Measurements from ENCODE around the gene COMMD6. TPM values are rescaled to one million over a fixed set of nuclear protein-coding genes. Genes with fewer than 3 reads are reported as not detected.
A peak's percentile ranks its signal among the peaks of the same experiment; 100 is the strongest.

The COMMD6 gene
- polyA plus RNA-seq, 3 donors, result 180 to 401 (median 330) TPM

DNA sequence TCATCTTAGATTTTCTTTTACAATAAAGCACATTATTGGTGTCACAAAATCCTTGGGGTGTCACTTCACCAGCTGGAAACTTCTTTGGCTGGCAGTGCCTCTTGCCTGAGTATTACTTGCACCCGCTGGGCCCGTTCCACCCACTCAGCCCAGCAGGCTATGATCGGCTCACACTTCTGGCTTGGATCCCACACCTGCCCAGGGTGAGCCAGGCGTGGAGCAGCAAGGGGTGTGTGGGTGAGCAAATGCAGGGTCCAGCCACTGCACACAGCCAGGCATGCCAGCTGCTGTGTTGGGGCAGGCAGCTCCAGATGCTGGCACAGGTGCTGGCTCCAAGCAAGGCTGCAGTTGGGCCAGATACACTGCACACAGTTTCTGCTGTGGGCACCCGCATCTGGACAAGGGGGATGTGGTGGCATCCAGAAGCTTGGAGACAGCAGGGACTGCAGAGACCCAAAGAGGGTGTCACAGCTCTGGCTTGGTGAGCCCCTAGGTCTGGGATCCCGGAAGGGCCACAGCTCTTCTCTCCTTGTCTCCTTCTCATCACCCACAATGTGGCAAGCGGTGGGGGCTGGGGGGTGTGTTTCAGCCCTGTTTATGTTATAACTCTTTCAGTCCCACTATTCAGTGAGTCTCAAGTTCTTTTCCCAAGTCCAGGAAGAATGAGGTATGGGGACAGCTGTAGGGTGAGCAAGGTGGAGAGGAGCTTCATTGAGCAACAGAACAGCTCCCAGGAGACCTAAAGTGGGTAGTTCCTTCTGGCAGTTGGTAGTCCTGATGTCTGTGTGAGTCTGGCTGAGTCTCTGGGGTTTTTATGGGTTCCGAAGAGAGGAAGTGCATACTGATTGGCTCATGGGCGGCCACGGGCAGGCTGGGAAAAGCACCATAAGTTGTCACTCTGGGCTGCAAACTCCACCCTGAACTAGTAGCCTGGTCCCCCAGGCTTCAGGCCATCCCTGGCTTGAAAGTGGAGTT, 30.3 kb downstream of the COMMD6 start:
- intact Hi-C loops (cut with micrococcal nuclease), result loop anchor here in 1 of 2 donors (5.0 kb wide), 1 partner anchor 40 kb away; the partner anchor contains the start of gene UCHL3

DNA sequence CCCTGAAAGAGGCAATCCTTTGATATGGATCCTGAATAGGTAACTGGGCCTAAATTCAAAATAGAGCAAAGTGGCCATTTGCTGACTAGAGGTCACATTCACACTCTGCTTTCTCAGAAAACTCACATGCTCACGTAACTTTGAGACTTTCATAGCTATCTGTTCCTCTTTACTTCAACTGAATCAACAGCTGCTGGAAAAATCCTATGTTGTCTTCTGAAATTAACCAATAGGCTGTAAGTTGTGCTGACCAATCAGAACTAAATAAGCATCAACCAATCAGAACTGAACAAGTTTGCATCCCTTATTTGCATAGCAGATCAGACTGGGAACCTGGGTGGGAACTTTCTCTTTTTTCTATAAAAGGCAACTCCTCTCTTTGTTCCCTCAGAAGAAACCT, 31.6 kb downstream of the COMMD6 start:
- WGBS (ENCODE audit: insufficient coverage), result no CpG with 5 or more reads among the region's 1 CpG
- Histone ChIP-seq H3K9ac (ENCODE audit: insufficient read depth, low read length, poor library complexity, severe bottlenecking) (no peak overlapping the region), H2AFZ (ENCODE audit: insufficient read depth, low read depth, low read length, poor library complexity, severe bottlenecking) (no peak overlapping the region), H3K4me1 (ENCODE audit: control insufficient read depth in 1 of 2, insufficient read depth in 2 of 2, low read length in 2 of 2) (peaks cover 35 to 38% of the 10 kb centered on the region in 2 donors), H3K27ac (ENCODE audit: low read depth in 1 of 2, low read length in 2 of 2) (no peak overlapping the region), H3K9me3 (replicated peaks in 1 of 2; ENCODE audit: control insufficient read depth in 1 of 2, insufficient read depth in 1 of 2, low read length in 2 of 2) (no peaks in the 10 kb centered on the region), H3K27me3 (ENCODE audit: control insufficient read depth in 2 of 2, insufficient read depth in 2 of 2, low read length in 2 of 2) (no peaks in the 10 kb centered on the region), H3K79me2 (ENCODE audit: insufficient read depth, low read length) (no peaks in the 10 kb centered on the region), H4K20me1 (ENCODE audit: insufficient read depth, low read length) (no peaks in the 10 kb centered on the region), H3K36me3 (replicated peaks in 1 of 2; ENCODE audit: control insufficient read depth in 1 of 2, insufficient read depth in 2 of 2, low read length in 2 of 2) (no peaks in the 10 kb centered on the region), H3K4me2 (replicated peaks; ENCODE audit: extremely low read depth, low read length, poor library complexity, severe bottlenecking) (no peak overlapping the region), H3K4me3 (replicated peaks in 1 of 3; ENCODE audit: low read depth in 2 of 3, low read length in 3 of 3) (no peak overlapping the region)
- intact Hi-C loops (cut with micrococcal nuclease), result loop anchor here in 1 of 2 donors (5.0 kb wide), 1 partner anchor 41 kb away; the partner anchor contains the start of gene UCHL3
- Mint-ChIP-seq H3K27ac (peak overlapping the region in 1 of 7 donors; percentile 69), H3K9me3 (peaks cover 0 to 8% (median 1%) of the 10 kb centered on the region in 7 donors), H3K4me3 (no peak overlapping the region), H3K36me3 (no peaks in the 10 kb centered on the region), H3K4me1 (peaks cover 31% of the 10 kb centered on the region), H3K27me3 (ENCODE audit: low read depth in 3 of 3) (peaks cover 0 to 5% (median 0%) of the 10 kb centered on the region in 3 donors)
- DNase-seq, result peak in 1 of 3 donors; percentile 22
- TF ChIP-seq, protein P1, sequence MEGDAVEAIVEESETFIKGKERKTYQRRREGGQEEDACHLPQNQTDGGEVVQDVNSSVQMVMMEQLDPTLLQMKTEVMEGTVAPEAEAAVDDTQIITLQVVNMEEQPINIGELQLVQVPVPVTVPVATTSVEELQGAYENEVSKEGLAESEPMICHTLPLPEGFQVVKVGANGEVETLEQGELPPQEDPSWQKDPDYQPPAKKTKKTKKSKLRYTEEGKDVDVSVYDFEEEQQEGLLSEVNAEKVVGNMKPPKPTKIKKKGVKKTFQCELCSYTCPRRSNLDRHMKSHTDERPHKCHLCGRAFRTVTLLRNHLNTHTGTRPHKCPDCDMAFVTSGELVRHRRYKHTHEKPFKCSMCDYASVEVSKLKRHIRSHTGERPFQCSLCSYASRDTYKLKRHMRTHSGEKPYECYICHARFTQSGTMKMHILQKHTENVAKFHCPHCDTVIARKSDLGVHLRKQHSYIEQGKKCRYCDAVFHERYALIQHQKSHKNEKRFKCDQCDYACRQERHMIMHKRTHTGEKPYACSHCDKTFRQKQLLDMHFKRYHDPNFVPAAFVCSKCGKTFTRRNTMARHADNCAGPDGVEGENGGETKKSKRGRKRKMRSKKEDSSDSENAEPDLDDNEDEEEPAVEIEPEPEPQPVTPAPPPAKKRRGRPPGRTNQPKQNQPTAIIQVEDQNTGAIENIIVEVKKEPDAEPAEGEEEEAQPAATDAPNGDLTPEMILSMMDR (IDR thresholded peaks at IDR 0.05), result no peak

More for the DNA sequence above, 30.3 kb downstream of the COMMD6 start:
- peak; percentile 27 to 72 (median 38) for DNase-seq
- no peak overlapping the region for H3K27ac ChIP-seq (ENCODE audit: low read depth in 1 of 2, low read length in 2 of 2)
- no peaks in the 10 kb centered on the region for H4K20me1 ChIP-seq (ENCODE audit: insufficient read depth, low read length)
- no peak overlapping the region for H3K4me3 Mint-ChIP-seq
- no peaks in the 10 kb centered on the region for H3K79me2 ChIP-seq (ENCODE audit: insufficient read depth, low read length)
- WGBS (ENCODE audit: insufficient coverage), result 74% methylated on average over 8 of the region's 10 CpGs
- peaks cover 42 to 48% of the 10 kb centered on the region in 2 donors for H3K4me1 ChIP-seq (ENCODE audit: control insufficient read depth in 1 of 2, insufficient read depth in 2 of 2, low read length in 2 of 2)
- H3K9me3 ChIP-seq (replicated peaks in 1 of 2; ENCODE audit: control insufficient read depth in 1 of 2, insufficient read depth in 1 of 2, low read length in 2 of 2), result no peaks in the 10 kb centered on the region
- H3K4me3 ChIP-seq (replicated peaks in 1 of 3; ENCODE audit: low read depth in 2 of 3, low read length in 3 of 3), result no peak overlapping the region
- H3K9me3 Mint-ChIP-seq, result peaks cover 0 to 6% (median under 1%) of the 10 kb centered on the region in 7 donors
- peaks cover 0 to 4% (median 0%) of the 10 kb centered on the region in 3 donors for H3K27me3 Mint-ChIP-seq (ENCODE audit: low read depth in 3 of 3)
- no peak overlapping the region for H3K4me2 ChIP-seq (replicated peaks; ENCODE audit: extremely low read depth, low read length, poor library complexity, severe bottlenecking)
- H3K27ac Mint-ChIP-seq, result peak overlapping the region in 1 of 7 donors; percentile 50
- H2AFZ ChIP-seq (ENCODE audit: insufficient read depth, low read depth, low read length, poor library complexity, severe bottlenecking), result no peak overlapping the region
- TF ChIP-seq, protein P1 (IDR thresholded peaks at IDR 0.05), result no peak
- no peaks in the 10 kb centered on the region for H3K36me3 Mint-ChIP-seq
- H3K9ac ChIP-seq (ENCODE audit: insufficient read depth, low read length, poor library complexity, severe bottlenecking), result no peak overlapping the region
- H3K4me1 Mint-ChIP-seq, result peaks cover 38% of the 10 kb centered on the region
- no peaks in the 10 kb centered on the region for H3K36me3 ChIP-seq (replicated peaks in 1 of 2; ENCODE audit: control insufficient read depth in 1 of 2, insufficient read depth in 2 of 2, low read length in 2 of 2)
- no peaks in the 10 kb centered on the region for H3K27me3 ChIP-seq (ENCODE audit: control insufficient read depth in 2 of 2, insufficient read depth in 2 of 2, low read length in 2 of 2)

Data from CD14-positive monocyte (primary cell).